Left lobe of liver (tissue), 2 donors: Measurements from ENCODE around the gene SEMA4D. TPM values are rescaled to one million over a fixed set of nuclear protein-coding genes. Genes with fewer than 3 reads are reported as not detected.

Experiments used
- ATAC-seq: fragments of 200-7000 bp; cut with Tn5 transposase; one replicate; pipeline ENCODE4 v1.9.1; 2020; ENCODE audit warnings: mild to moderate bottlenecking, moderate library complexity
- DNase-seq: peaks from one replicate; pipeline ENCODE4 v3.0.0-alpha.2; 2020; ENCODE audit warnings: low spot score
- total RNA-seq: library from RNA; stranded (reverse); gene quantifications from one replicate; pipeline ENCODE4 v1.2.1, GENCODE V29; 2021
- donor health status: DM: no; HTN: no; CAD: no; lungs with moderate emphysema.
- donor health status: DM: no; HTN: yes; CAD: no.

SEMA4D gene
- total RNA-seq, 1 donor from 2014 or later = 3.9 TPM

DNA sequence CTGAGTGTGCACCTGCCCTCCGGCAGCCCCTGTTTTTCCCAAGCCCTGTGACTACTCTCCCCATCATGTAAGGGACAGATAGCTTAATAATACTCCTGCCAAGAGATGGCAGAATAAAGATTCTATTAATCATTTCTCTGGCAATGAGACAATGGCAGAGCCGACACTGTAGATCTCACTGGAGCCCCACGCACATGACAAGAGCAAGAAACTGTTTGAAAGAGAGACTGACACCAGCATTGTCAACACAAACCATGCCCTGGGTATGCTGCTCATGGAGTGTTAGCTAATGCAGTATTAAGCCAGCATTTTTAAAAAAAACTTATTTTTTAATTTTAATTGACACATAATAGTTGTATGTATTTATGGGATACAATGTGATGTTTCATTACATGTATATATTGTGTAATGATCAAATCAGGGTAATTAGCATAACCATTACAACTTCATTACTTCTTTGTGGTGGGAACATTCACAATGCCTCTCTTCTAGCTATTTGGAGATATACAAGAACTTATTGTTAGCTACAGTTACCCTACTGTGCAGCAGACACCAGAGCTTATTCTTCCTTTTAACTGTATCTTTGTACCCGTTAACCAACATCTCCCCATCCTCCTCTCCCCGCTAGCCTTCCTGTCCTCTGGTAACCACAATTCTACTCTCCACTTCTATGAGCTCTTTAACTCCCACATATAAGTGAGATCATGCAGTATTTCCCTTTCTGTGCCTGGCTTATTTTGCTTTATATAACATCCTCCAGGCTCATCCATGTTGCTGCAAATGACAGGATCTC, 31.5 kb upstream of the SEMA4D start:
- DNase-seq (no peak), ATAC-seq (no peak)

DNA sequence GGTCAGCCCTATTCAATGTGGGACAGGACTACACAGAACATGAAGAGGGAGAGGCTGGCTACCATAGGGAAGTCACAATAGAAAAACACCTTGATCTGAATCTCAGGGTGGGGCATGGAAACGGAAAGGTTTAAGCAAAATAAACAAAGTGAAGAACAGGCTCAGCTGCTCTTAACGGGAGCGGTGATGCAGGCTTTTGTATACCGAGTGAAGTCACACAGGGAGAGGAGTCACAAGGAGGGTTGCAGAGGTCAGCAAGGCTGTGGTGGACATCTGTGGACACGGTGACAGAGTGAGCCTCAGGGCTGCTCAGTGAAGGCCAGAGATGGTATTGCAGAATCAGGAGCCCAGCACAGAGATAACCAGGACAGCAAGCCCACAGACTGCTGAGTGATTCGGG, 30.6 kb upstream of the SEMA4D start:
- DNase-seq = no peak

DNA sequence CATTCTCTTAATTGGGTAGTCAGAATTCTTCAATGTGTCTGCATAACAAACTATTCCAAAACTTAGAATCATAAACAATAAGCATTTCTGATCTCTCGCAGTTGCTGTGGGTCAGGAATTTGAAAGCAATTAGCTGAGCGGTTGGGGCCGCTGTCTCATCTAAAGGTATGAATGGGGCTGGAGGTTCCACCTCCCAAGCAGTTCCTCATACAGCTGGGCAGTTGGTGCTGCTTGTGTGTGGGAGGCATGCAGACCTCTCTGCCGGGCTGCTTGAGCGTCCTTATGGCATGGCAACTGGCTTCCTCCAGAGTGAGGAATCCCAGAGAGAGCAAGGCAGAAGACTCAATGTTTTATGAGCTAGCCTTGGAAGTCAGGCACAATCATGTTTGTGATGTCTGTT, 30.2 kb upstream of the SEMA4D start:
- ATAC-seq (no peak), DNase-seq (no peak)

More for the DNA sequence above, 30.6 kb upstream of the SEMA4D start:
- no peak for ATAC-seq

DNA sequence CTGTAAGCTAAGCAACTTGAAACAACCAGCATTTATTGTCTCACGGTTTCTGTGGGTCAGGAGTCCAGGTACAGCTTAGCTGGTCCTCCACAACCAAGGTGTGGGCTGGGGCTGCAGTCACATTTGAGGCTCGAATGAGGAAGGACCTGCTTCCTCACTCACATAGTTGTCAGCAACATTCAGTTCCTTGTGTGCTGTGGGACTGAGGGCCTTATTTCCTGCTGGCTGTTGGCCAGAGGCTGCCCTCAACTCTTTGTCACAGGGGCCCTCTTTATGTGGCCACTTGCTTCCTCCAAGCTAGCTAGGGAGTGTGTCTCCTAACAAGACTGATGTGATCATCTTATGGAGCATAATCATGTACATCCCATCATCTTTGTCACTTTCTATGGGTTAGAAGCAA, 29.2 kb upstream of the SEMA4D start:
- ATAC-seq = peak; percentile 43
- DNase-seq = no peak

DNA sequence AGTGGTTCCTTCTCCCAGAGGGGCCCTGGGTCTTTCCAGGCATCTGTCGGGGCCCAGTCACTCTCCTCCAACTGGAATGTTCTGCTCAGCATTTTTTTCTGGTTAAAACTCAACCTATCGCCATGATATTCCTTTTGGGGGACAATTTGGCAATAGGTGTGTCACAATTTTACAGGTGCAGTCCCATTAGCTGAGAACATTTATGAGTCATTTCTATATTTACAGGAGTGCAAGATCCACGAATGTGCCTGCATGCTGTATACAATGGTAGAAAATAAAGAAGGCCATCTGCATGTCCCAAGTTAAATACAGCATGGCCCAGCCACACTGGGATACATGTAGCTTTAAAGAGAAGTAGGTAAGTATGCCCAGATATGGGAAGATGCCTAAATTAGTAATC, 28.8 kb upstream of the SEMA4D start:
- no peak for DNase-seq
- ATAC-seq = no peak

DNA sequence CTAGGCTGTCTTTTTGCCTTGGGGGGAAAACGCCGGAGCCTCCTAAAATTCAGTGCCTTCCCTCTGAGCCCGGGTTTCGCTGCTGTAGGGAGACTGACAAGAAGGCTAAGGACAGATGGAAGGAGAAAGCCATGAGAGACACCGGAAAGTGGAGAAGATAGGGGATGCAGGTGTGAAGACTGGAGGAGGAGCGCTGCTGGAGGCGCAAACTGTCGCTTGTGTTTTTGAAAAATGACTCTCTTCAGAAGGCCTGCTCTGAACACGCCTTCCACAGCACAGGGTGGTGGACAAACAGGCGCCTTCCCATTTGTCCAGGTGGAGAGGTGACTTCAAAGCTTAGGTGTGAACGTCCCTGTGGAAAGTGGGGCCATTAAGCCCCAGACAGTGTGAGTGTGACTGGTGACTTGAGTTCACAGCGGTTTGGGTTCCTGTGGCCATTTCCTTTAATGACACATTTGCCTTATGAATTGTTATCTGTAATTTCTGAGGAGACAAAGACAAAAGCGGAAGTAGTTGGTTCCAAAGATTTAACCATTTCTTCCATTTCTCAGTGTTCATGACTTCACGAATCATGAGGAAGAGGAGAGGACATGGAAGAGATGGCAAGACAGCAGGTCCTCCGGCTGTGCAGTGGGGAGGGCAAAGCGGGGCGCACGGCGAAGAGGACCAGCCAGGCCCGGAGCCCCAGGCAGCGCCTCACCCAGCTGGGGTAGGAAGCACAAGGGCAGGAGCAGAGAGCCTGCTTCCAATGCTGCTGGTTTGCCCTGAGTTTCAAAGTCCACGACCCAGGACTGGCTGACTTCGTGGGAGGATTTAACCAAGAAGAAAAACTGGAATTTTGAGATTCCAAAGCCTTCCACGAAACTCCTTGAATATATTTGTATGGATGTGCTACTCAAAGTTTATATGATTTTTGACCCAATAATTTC, 27.8 kb upstream of the SEMA4D start:
- DNase-seq = no peak
- peak; percentile 55 for ATAC-seq

DNA sequence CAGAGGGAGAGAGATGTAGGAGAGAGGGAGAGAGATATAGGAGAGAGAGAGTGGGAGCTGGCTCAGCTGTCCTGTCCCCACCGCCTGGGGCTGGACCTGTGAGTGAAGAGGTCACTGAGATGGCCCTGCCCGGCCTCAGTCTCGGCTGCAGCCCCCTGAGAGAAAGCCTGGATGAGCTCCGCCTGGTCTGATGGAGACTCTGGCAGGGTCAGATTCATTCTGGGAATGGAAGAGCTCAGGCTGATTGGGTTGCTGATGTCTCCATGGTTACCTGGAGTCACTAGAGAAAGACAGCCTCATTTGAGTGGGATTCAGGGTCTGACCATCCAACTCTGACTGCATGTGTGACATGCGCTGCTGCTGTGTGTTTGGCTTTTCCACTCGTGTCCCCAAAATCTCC, 27.1 kb upstream of the SEMA4D start:
- ATAC-seq (no peak), DNase-seq (no peak)

DNA sequence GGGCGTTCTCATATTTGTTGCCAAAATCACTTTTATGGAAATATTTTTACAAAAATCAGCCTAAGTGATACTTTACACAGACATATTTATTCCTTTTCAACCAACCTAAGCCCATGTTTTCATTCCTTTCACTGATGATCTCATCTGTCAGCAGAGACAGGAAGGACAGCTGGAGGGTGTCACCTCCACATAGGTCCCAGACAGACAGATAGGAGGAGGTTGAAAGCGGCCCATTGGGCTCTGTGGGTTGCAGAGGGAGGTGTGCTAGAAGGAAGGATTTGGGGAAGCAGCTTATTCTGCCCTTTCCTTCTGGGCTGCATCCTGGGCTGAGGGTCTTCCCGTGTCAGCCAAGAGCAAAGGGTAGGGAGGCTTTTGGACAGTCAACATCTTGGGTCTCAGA, 26.0 kb upstream of the SEMA4D start:
- no peak for DNase-seq
- ATAC-seq = no peak

DNA sequence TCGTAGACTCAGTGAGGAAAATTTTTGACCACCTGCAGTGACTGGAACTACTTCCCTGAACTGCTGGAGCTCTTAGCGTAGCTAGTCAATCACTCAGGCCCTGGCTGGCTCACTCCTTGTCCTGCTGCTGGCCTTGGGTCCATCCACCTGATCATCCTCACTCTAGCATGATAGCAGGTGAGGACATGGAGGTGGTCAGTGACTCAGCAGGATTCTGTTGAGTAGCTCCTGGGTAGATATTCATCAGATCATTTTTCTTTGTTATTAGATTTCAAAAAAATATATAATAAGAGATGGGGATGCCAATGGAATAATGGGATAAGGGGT, 25.0 kb upstream of the SEMA4D start:
- DNase-seq (no peak), ATAC-seq (no peak)

DNA sequence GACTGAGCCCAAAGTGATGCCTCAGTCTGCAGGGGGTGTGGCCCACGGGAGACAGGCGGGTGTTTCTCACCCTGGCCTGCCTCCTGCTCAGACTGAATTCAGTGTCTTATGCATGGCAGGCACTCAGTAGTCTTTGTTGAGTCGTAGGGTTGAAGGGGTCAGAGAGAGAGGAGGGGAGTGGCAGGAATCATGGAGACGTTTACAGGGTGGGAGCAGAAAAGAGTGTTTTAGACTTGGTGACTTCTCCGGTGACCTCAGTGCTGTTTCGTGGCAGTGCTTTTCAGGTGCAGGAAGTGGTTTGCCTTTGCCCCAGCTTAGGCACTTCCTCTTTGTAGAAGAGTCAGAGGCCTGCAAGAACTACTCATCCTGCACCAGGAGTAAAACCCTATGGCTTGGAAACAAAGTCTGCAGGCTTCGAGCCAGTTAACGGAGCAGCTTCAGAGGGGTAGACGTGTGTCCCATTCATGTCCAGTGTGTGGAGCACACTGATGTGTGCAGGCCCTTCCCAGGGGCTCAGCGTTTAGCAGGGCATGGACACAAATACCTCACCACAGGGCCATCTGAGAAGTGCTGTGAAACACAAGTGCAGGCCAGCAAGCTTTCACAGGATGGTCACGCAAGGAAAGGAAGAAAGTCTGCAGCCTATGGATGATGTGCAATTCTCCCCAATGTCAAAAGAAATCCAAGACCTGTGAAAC, 24.5 kb upstream of the SEMA4D start:
- ATAC-seq (peak; percentile 43), DNase-seq (no peak)

DNA sequence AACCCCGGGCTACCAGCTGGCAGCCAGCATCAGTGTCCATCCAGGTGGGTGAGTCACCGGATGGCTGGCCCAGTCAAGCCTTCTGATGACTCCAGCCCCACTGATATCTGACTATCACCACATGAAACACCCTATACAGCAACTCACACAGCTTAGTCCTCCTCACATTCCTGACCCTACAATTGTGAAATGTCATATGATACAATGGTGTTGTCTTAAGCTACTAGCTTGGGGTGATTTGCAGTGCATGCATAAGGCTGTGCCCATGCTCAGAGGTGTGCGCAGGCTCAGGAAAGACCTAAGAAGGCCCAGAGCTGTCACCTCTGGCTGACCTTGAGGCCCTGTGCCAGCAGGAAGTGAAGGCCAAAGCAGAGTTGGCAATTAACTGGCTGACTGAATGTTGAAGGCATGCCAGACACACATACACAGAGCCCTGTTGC, 21.5 kb upstream of the SEMA4D start:
- DNase-seq = no peak
- peak; percentile 68 for ATAC-seq

DNA sequence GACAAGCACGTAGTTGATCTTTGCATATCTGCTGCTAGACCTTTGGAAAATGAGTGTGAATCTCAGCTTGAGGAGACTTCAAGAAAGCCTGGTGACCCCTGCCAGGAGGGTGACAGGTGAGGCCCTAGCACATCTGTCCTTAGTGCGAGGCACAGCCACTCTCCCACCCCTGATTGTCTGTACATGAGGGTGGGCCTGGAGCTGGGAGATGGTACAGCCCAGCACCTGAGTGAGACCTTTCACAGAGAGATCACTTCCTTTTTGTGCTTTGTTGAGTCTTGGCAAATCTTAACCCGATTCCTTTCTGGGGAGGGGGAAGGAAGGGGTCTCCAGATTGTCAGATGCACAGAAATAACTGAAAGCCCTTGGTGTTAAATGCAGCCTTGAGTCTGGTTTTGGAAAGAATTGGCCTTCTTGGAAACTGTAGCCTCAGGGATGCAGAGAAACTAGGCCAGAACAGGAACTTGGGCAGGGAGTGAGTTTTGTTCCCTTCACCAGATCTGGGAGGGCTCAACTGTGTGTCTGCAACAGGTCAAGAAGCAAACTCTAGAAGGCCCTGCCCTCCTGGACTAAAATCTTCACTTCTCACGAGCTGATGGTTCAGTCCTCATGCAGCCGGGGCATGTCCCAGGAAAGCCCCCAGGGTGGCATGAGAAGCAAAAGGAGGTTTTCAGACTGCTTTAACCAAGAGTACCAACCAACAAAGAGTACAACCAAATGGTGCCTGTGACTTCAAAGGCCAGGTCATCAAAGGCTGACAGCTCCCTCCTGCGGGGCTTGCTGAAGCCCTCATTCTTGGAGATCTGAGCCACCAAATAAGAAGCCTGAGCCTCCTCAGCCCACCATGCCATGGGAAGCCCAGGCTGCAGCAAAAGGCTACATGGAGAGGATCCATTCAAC, 20.8 kb upstream of the SEMA4D start:
- no peak for DNase-seq
- ATAC-seq = no peak

DNA sequence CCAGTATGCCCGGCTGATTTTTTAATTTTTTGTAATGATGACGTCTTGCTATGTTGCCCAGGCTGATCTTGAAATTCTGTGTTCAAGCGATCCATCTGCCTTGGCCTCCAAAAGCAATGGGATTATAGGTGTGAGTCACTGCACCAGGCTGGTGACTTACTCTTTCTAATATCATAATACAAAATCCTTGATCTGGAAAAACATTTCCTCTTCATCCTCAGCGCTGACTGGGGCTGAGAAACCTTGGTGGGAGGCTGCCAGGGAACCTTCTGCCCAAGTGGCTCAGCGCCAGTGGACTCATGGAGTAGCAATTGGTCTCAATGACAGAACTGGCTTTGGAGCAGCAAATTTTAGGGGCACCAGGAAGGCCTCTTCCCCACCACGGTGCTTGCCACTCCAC, 17.5 kb upstream of the SEMA4D start:
- DNase-seq (no peak), ATAC-seq (no peak)

DNA sequence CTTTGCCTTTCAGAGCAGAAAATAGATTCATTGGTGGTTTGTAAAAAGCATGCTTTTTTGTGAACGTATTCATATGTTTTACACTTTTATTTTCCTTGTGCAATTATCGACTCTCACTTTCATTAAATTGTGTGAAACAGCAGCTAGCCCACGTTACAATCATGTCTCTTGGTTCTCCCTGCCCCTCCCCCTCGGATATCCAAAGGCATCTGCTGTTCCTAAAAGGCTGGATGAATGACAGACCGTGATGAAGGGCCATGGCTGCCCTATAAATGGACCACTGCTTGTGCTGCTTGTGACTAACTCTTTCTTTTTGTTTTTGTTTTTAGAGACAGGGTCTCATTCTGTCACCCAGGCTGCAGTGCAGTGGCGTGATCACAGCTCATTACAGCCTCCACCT, 17.0 kb upstream of the SEMA4D start:
- ATAC-seq = no peak
- DNase-seq = no peak

DNA sequence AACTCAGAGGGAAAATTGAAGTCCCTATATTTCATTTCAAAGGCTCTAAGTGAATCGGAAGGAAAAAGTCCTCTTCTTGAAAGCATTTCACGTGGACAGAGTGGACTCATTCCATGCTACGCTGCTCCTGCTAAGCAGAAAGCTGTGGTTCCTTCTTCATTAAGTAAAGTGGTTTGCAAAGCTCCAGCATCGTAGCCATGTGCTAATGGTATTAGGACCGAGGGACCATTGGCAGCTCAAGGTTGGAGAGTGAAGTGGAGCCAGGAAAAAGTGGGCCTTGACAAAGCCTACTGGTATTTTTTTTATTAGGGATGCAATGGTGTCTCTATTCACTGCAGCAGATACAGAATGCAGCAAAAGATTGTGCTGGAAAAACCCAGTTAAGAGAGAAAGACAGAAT, 16.4 kb upstream of the SEMA4D start:
- ATAC-seq (no peak), DNase-seq (no peak)

DNA sequence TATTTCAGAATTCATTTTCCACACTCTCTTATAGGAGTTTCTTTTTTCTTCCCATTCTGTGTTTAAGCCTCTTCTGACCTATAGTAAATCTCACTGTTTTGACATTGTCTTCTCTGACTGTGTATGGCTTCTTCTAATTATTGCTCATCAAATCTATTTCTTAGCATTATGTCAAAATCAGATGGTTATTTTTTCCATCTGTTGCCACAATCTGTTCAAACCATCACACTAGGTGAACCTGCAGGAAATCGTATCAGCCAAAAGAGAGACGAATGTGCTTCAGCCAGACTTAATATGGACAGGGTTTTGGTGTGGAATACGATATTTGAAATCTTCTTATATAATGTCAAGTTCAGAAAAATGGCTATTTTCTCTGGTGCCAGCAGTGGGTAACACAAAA, 15.9 kb upstream of the SEMA4D start:
- no peak for DNase-seq
- no peak for ATAC-seq

DNA sequence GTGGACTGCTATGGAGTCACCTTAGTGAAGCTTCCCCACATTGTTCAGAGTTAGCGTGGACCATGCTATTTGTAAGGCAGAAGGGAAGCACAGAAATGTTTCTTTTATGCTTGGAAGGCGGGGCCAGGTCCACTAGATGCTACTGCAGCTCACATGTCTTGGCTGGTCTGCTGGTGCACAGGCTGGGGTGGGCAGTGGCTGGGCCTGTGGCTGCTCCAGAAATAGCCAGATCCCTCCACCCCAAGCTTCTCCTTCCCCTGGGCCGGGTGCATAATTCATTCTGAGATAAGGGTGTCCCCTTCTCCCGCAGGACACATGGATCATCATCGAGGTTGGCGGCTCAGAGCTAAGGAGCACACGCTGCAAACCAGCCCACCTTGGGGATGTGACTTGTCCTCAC, 14.5 kb upstream of the SEMA4D start:
- ATAC-seq (no peak), DNase-seq (no peak)

DNA sequence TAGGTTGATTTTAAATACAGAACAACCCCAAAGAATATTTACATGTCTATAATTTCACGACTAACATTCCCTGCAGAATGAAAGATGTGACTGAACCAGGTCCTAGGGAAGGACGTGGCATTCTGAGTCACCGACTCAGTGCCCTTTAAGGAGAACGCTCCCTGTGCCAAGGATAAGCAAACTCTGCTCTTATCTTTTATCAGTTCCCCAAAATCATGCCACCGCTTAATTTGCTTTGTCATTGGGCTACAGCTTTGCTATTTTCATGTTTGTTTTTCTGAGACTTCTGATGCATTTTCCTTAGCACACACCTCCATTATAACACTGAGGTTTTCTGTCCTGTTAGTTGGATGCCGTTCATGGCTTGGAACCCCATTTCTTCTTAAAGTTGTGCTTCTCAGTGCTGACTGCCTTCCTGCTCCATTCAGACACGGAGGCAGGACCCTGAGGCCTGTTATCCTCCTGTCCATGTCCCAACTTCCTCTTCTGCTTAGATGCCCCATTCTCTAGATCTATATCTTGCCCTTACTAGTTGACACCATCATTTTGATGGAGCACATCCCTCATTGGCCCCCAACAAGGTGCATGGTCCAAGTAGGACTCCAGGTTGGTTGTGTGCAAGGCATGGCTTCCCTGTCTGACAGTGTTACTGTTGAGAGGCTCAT, 11.2 kb upstream of the SEMA4D start:
- no peak for ATAC-seq
- peak; percentile 22 for DNase-seq

DNA sequence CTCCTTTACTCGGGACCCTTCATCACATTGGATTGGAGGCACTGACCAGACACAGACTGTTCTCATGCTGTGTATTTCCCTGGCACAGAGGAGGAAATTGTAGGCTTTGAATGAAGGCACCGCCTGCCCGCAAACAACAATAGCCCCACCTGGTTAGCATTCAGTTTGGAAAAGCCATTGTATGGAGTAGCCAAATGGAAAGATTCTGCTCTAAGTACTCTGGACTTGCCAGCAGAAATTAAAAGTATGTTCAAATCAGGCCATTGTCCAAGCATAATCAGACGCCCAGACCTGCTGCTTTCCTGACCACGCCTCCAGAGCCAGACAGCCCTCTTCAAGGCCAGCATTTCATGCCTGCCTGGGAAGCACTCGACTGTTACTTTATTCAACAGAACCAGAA, 8.0 kb upstream of the SEMA4D start:
- ATAC-seq = no peak
- DNase-seq = peak; percentile 29

DNA sequence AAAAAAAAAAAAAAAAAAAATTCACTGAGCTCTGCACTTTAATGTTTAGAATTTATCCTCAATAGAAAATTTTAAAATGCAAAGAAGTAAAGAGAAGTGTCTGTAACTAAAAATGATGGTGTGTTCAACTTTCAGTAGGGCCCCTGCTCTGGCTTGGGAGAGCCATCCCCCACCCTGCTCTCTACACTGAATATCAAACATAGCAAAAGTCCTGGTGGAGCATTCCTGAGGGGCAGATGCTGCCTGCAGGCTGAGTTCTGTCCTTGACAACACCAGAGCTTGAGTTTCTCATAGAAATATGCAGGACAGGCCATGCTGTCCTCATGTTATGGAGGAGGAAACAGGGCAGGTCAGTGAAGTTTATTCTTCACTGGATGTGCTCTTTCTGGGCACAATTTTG, 7.1 kb upstream of the SEMA4D start:
- no peak for DNase-seq
- ATAC-seq = no peak
